HG03442 (cell line): ENCODE results near the gene NFIA.

Source experiments
- ATAC-seq: cut with Tn5 transposase; IDR thresholded peaks from one replicate; pipeline ENCODE4 v1.9.1; 2021; ENCODE audit warnings: mild to moderate bottlenecking, moderate library complexity; ENCODE audit not compliant: unreplicated experiment

Gene NFIA

DNA sequence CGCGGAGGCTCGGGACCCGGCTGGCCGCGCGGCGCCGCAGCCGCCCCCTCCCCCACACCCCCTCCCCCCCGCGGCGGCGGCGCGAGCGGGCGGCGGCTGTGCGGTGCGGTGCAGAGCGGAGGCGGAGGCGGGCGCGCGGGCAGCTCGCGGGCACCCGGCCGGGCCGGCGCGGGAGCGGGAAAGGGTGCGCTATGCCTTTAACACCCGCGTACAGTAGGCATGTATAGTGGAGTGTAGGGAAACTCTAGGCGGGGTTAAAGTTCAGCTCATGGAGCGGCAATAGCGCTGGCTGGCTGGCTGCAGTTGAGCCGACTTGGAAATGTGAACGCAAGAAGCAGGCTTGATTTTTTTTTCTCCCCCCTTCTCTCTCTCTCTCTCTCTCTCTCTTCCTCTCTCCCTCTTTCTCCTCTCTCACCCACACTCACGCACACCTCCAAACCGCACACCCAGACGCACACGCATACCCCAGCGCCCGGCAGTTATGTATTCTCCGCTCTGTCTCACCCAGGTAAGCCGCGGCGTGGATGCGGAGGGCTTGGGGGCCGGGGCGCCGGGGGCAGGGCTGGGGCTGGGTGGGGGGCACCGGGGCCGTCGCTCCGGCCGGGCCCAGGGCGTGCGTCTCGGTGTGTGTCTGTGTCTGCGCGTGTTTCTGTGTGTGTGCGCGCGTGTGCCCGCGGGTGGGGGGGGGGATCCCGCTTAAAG is at the start of gene NFIA:
TSS of gene NFIA (plus strand) at position 251 of the 702 bp plus-strand sequence.
- ATAC-seq, result no peak

DNA sequence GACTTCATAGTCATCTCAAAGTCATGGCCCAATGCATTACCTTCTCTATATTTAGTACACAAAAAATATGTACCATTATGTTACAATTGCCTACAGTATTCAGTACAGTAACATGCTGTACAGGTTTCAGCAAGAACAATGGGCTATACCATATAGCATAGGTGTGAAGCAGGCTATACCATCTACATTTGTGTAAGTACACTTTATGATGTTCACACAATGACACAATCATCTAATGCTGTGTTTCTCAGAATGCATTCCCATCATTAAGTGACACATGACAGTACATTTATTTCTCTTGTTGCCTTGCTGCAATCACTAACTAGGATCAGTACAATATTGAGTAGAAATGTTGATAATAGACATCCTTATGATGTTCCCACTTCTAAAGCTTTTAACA is 46.5 kb upstream of the NFIA start:
- ATAC-seq, result no peak

GRCh38 chr1:61042466-61043009 is 39.8 kb upstream of the NFIA start:
- ATAC-seq, result no peak

DNA sequence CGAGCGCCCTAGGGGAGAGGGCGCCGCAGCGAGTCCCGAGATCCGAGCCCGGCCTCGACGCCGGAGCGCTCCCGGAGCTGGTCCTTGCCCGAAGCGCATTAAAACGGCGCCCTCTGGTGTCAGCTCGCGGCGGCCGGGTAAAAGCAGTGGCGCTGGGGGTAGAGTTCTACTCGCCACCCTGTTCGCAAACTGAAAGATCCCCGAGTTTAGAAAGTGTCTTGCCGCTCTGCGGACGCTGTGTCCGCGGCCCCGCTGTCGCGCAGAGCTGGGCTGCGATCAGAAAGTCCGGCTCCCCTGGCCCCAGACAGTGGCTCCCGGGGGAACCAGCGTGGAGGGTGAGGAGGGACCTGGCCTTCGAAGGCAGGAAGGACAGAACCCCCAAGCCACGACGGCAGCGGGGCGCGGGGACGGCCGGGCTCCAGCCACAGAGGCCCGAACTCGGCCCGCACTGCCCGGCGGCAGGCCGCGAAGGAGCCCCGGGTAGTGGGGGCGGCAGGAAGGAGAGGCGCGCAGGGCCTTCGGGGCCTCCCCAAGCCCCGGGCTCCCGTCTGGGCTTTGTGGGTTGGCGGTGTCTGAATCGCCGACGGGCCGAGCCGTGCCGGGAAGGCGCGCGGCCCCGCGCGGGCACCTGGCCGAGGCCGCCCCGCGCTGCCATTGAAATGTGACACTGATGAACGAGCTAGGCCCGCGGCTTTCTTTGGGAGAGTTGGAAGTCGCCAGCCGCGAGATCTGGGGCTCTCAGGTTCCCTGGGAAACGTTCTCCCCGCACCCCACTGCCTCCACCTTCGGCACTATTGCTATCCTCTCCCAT is 39.1 kb upstream of the NFIA start:
- peak; percentile 83 for ATAC-seq

- ATAC-seq, result no peak
These were observed 35.9 kb upstream of the NFIA start for GRCh38 chr1:61046434-61046833.

DNA sequence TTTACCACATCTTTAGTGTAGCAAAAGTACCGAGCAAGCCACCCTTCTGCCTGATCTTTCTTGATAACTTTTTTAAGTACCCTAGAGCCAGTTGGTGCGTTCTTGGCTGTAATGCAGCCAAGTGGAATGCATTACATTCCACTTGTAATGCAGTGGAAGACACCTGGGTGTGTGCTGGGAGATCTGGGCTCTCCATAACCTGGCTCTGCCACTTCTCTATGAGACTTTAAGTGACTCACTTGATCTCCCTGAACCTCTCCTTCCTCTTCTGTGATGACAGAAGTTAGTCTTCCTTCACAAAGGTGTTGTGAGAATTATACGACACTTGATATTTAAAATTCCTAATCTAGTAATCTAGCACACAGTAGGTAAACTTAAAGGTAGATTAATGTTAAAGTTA is 35.3 kb upstream of the NFIA start:
- no peak for ATAC-seq

DNA sequence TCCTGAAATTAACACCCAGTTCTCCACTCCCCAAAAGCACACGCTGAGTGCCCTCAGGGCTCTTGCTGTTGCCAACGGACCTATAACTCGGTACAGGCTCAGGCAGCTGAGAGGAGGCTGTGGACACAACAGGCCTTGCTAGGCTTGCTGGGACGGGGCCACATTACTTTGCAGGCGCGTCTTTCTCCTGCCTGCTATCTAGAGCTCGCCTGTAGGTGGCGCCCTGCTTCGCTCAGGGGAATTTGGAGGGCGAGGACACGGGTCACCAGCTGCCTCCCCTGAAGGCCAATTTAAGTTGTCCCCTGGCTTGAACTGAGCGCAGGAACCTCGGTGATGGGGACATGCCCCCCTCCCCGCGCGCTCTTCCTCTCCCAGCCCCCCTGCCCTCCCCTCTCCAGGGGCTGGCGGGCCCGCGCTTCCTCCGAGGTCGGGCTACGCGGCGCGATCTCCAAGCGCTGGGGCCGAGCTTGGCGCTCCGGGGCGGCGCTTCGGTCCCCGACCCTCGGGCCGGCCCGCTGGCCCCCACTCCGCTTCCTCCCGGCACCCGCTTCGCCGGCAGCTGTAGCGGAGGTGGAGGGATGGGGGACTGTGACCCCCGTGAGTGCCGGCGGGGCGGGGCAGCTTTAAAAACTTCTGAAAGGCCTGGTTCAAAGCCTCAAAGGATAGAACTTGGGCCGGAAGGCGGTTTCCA is 32.4 kb upstream of the NFIA start:
- peak; percentile 73 for ATAC-seq

GRCh38 chr1:61050541-61051442 is 31.6 kb upstream of the NFIA start:
- peak; percentile 6 for ATAC-seq

DNA sequence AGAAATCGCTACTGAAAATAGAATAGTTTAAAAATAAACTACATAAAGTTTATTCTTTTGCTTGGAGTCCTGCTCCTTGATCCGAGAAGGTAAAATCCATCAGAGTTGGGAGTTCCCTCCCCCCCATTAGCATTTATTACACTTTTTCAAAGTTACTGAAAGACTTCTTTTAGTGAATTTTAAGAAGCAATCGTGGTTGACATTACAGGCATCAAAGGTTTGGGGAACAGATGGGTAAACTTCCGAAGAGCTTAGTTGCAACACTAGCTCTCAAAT is 31.0 kb upstream of the NFIA start:
- ATAC-seq, result no peak

GRCh38 chr1:61051719-61052394 is 30.5 kb upstream of the NFIA start:
- ATAC-seq, result no peak

DNA sequence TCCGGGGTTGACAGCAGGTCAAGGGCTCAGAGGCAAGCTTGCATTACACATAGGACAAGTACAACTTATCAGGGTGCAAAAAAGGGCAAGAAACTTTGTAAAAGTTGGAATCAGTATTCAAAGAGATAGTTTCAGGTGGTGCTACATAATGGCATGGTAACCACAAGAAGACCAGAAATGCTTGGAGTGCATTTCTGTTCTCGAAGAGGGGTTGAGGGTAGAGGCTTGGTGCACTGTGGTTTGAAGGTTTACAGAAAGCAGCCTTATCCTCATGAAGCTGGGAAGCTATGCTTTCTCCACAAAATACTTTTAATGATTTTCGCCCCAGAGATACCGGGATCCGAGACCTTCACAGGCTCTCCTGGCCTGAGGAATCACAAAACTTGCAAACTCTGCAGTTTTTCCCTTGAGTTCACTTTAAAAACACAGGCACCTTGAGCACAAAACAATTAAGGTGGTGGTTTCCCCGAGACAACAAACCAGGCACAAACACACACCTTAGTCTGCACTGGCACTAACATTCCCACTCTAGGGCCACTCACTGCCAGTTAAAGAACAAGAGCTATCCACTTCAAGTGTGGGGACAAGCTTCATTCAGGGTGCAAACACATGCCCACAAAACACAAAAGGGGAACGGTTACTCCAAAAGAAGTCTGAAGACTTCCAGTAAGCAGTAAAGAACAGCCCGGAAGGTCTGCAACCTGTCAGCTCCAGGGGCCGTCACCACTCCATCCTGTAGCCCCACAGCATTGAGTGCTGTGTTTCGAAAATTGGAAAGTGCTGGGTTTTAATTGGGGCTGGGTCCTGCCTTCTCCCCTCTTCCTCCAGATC is 29.8 kb upstream of the NFIA start:
- ATAC-seq, result no peak

GRCh38 chr1:61053226-61053711 is 29.1 kb upstream of the NFIA start:
- no peak for ATAC-seq

DNA sequence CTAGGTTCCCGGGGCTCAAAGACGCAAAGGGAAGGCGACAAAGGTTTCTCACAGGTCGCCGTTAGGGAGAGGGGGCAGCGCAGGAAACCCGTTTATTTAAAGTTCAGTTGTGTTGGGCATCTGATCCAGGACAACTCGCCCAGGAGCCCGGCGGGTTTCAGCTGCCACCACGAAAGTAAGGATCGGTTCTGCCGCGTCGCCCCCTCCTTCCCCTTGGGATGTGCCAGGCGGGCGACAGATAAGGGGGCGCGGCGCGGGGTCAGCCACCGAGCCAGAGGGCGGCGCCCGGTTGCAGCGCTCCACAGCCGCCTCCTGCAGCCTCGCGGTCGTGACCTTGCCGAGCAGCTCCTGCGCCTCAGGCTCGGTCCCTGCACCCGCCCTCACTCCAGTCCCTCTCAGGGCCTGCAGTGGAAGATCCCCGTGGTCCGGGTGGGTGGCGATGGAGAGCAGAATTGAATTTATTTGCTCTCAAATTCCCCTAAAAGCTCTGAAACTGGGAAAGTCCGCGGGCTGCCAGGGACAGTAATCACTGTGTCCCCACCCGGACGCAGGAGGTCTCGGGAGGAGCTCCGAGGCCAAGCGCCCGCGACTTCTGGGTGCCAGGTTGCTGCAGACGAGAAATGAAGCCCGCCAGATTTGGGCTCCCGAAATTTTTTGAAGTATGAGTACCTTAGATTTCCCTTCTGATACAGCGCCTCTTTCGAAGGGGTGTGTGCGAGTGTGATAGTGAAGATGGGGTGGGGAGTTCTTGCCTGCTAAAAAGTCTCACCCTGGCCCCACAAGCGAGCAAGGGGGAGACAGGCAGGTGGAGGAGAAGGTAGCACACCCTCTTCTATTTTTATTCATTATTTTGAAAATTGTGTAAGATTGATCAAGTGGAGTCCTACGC is 28.4 kb upstream of the NFIA start:
- no peak for ATAC-seq

- no peak for ATAC-seq
These were observed 27.8 kb upstream of the NFIA start for GRCh38 chr1:61054601-61054993.

DNA sequence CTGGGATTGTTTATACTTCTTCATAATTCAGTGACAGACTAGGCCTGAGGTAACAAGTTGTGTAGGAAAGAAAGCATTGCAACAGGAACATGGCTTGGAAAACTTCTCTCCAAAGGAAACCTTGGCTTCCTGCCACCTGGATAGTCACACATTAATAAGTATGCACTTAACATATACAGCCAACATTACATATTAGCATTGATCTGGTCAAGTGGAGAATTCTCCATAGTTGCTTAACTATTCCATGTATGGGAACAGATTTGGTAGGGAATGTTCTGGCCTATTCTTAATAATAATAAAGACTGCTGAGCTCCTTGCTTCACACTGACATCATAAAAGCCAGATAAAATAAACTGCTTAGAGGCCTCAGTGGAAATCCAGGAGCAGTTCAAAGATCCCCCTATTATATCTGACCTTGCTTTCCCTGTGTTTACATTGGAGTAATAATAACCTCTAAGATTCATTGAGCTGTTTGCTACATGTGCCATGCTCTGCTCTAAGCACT is 27.2 kb upstream of the NFIA start:
- no peak for ATAC-seq

- no peak for ATAC-seq
These were observed 26.2 kb upstream of the NFIA start for GRCh38 chr1:61056196-61056572.

DNA sequence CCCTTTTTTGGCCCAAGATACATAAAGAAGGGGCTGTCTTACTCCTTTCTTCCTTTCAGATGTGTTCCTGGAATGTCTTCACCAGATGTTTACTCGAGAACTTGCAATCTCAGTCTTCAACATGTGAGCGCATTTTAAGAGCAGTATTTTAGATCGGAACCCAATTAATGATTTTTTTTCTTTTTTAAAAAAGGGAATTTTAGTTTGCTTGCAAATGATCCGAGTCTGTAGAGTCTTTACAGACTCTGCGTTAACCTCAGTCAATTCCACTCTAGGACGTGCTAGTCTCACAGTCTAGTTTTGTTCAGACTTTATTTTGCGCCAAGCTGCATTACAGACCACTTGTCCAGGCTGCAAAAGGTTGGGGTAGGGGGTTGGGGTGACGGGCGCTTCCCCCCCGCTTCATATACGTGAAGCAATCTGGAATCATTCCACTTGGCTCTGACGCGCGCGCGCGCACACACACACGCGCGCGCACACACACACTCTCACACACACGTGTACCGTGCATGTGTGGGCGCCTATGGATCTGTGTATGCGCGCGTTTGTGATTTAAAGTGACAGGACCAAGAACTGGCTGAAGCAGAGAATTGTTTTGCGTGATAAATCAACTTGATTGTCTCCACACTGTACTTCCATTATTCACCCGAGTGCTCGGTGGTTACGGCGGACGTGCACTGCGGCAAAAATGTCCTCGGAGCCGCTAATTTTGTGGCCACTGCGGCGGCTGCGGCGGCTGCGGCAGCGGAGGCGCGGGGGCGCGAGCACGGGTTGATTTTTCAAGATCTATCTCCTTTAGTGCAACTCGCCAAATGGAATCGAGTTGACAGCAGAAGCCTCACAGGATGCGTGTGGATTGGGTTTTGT is 25.6 kb upstream of the NFIA start:
- no peak for ATAC-seq
